Activated CD8-positive, alpha-beta T cell treated with anti-CD3 and anti-CD28 coated beads for 36 hours (primary cell): ENCODE data around the gene SNRPA. TPM values are rescaled to one million over a fixed set of nuclear protein-coding genes. Genes with fewer than 3 reads are reported as not detected.

Experiments
- ATAC-seq: fragments of 200-7000 bp; cut with Tn5 transposase; one replicate; pipeline ENCODE4 v1.10.0; 2021; ENCODE audit warnings: mild to moderate bottlenecking, moderate library complexity
- CTCF ChIA-PET: fragments of 350-600 bp; sonication (Branson Sonifier 250); formaldehyde crosslinking; loops from one replicate; lab custom pipeline; 2021; ENCODE audit warnings: antibody characterized with exemption; lab: Charles Lee
- POLR2A ChIA-PET: fragments of 350-600 bp; sonication (Branson Sonifier 250); formaldehyde crosslinking; loops from one replicate; lab custom pipeline; 2021; ENCODE audit warnings: antibody characterized with exemption; lab: Charles Lee
- DNase-seq: peaks from one replicate; pipeline ENCODE4 v3.0.0-alpha.2; 2020
- H3K27ac Mint-ChIP-seq: one replicate; pipeline ENCODE4 v1.8.0; 2021; ENCODE audit warnings: mild to moderate bottlenecking, mixed read lengths
- H3K27me3 Mint-ChIP-seq: one replicate; pipeline ENCODE4 v1.8.0; 2021; ENCODE audit warnings: mixed read lengths
- H3K36me3 Mint-ChIP-seq: one replicate; pipeline ENCODE4 v1.8.0; 2021; ENCODE audit warnings: low read depth, mixed read lengths
- H3K4me1 Mint-ChIP-seq: one replicate; pipeline ENCODE4 v1.8.0; 2021; ENCODE audit warnings: low read depth, mixed read lengths
- H3K4me3 Mint-ChIP-seq: one replicate; pipeline ENCODE4 v1.8.0; 2021; ENCODE audit warnings: mild to moderate bottlenecking, moderate library complexity, mixed read lengths
- H3K9me3 Mint-ChIP-seq: one replicate; pipeline ENCODE4 v1.8.0; 2021; ENCODE audit warnings: mixed read lengths
- CTCF ChIP-seq: fragments of 200-600 bp; IDR thresholded peaks from one replicate; pipeline ENCODE4 v1.8.0; 2022; ENCODE audit warnings: antibody characterized with exemption, mild to moderate bottlenecking
- intact Hi-C: fragments of 100-400 bp; cut with micrococcal nuclease; formaldehyde crosslinking; loops from one replicate; pipeline ENCODE4 v1.10.0; 2022
- total RNA-seq, 2 experiments: library from RNA; stranded (reverse); gene quantifications; one replicate each; pipeline ENCODE4 v1.2.3, GENCODE V29; 2021

SNRPA gene
- total RNA-seq, 2 experiments from 2014 or later: 260 to 281 TPM

GRCh38 chr19:40742886-40743285 lies 8.1 kb upstream of the SNRPA start:
- H3K36me3 Mint-ChIP-seq: no peaks in the 10 kb centered on the region
- H3K9me3 Mint-ChIP-seq: no peaks in the 10 kb centered on the region
- H3K4me3 Mint-ChIP-seq: no peak overlapping the region

GRCh38 chr19:40743926-40744325 lies 7.1 kb upstream of the SNRPA start:
- CTCF ChIA-PET: interaction anchor here (0.6 to 1.7 kb wide), 4 partner anchors 10 to 86 kb away, joined by 3 to 5 read pairs (median 4); no protein-coding TSS in a partner anchor
- Mint-ChIP-seq H3K36me3 (no peaks in the 10 kb centered on the region), H3K27ac (no peak overlapping the region), H3K27me3 (no peaks in the 10 kb centered on the region), H3K4me1 (peaks cover 5% of the 10 kb centered on the region), H3K9me3 (no peaks in the 10 kb centered on the region), H3K4me3 (no peak overlapping the region)
- DNase-seq (no peak), ATAC-seq (no peak)
- no peak for TF ChIP-seq CTCF
- intact Hi-C loops: no loop called here
- POLR2A ChIA-PET: interaction anchor here (0.6 to 2.2 kb wide), 3 partner anchors 42 to 81 kb away, joined by 3 to 7 read pairs (median 3); no protein-coding TSS in a partner anchor

More at GRCh38 chr19:40742886-40743285, 8.1 kb upstream of the SNRPA start:
- no peak overlapping the region for H3K27ac Mint-ChIP-seq
- DNase-seq: no peak
- intact Hi-C loops: no loop called here
- no peak for TF ChIP-seq CTCF
- no peak for ATAC-seq
- no peaks in the 10 kb centered on the region for H3K27me3 Mint-ChIP-seq
- no peaks in the 10 kb centered on the region for H3K4me1 Mint-ChIP-seq
- ChIA-PET CTCF (interaction anchor here (1.3 to 1.7 kb wide), 3 partner anchors 9 to 65 kb away, joined by 3 to 7 read pairs (median 5); no protein-coding TSS in a partner anchor), POLR2A (interaction anchor here (0.6 kb wide), 1 partner anchor 1164 kb away, joined by 3 read pairs; no protein-coding TSS in a partner anchor)

GRCh38 chr19:40744554-40745401 lies 6.2 kb upstream of the SNRPA start:
- intact Hi-C loops: no loop called here
- peak; percentile 42 for TF ChIP-seq CTCF
- ChIA-PET POLR2A (interaction anchor here (0.6 to 2.2 kb wide), 6 partner anchors 9 to 82 kb away, joined by 3 to 7 read pairs (median 4); partner anchors contain the start of gene RAB4B), CTCF (interaction anchor here (0.6 to 1.7 kb wide), 6 partner anchors 10 to 87 kb away, joined by 3 to 5 read pairs (median 4); no protein-coding TSS in a partner anchor)
- Mint-ChIP-seq H3K9me3 (no peaks in the 10 kb centered on the region), H3K27ac (no peak overlapping the region), H3K4me1 (peaks cover 9% of the 10 kb centered on the region), H3K36me3 (no peaks in the 10 kb centered on the region), H3K27me3 (no peaks in the 10 kb centered on the region), H3K4me3 (no peak overlapping the region)
- DNase-seq (peak; percentile 73), ATAC-seq (peak; percentile 85)

- Mint-ChIP-seq H3K27me3 (no peaks in the 10 kb centered on the region), H3K4me1 (peaks cover 15% of the 10 kb centered on the region), H3K9me3 (no peaks in the 10 kb centered on the region), H3K4me3 (no peak overlapping the region), H3K27ac (no peak overlapping the region), H3K36me3 (peaks cover 5% of the 10 kb centered on the region)
- intact Hi-C loops: no loop called here
- DNase-seq (no peak), ATAC-seq (no peak)
- ChIA-PET POLR2A (interaction anchor here (0.6 to 2.2 kb wide), 5 partner anchors 8 to 83 kb away, joined by 3 to 7 read pairs (median 4); partner anchors contain the start of gene RAB4B), CTCF (interaction anchor here (1.7 kb wide), 2 partner anchors 61 to 74 kb away, joined by 4 read pairs; no protein-coding TSS in a partner anchor)
- no peak for TF ChIP-seq CTCF
Measured at GRCh38 chr19:40745402-40745780, 5.6 kb upstream of the SNRPA start.
